Stimulated activated CD8-positive, alpha-beta memory T cell treated with anti-CD3 and anti-CD28 coated beads, Interleukin-7, amount 100 ng/mL, for 24 hours (primary cell): ENCODE results near the gene PRR22.
"Not testable (repeated sequence)": the region's sequence is repeated elsewhere in the genome, so short reads cannot be mapped to it uniquely, and the experiment has no call there.

Experiments used
- DNase-seq: peaks from one replicate; pipeline ENCODE4 v3.0.0-alpha.2; 2020; ENCODE audit warnings: low read depth

PRR22 gene

GRCh38 chr19:5749505-5749904, 35.0 kb downstream of the PRR22 start:
- DNase-seq: no peak

- not testable (repeated sequence) for DNase-seq
Observed at GRCh38 chr19:5748920-5749319, 35.6 kb downstream of the PRR22 start.

- not testable (repeated sequence) for DNase-seq
Observed at GRCh38 chr19:5744999-5745398, 39.5 kb downstream of the PRR22 start.

GRCh38 chr19:5743630-5744029, 40.9 kb downstream of the PRR22 start:
- DNase-seq: no peak

- no peak for DNase-seq
Observed at GRCh38 chr19:5742051-5742450, 42.5 kb downstream of the PRR22 start.

- no peak for DNase-seq
Observed at GRCh38 chr19:5738423-5738822, 46.1 kb downstream of the PRR22 start.

GRCh38 chr19:5733172-5733571, 51.4 kb downstream of the PRR22 start:
- not testable (repeated sequence) for DNase-seq
